IMR-90 (cell line): ENCODE data around the gene CHPT1. TPM values are rescaled to one million over a fixed set of nuclear protein-coding genes. Genes with fewer than 3 reads are reported as not detected.
"Not testable (repeated sequence)": the region's sequence is repeated elsewhere in the genome, so short reads cannot be mapped to it uniquely, and the experiment has no call there.

Source experiments
- ATAC-seq: fragments of 200-7000 bp; cut with Tn5 transposase; 2 replicates; pipeline ENCODE4 v1.9.1; 2020; ENCODE audit warnings: low read depth, mild to moderate bottlenecking, moderate library complexity
- BruUV-seq: library from RNA; stranded (reverse); fragments of 400-500 nt; replicated peaks from 2 replicates; lab custom pipeline; 2021; lab: Mats Ljungman, UMichigan
- CTCF ChIA-PET: fragments of 300-600 bp; formaldehyde crosslinking; extraction: SDS; loops from one replicate; lab custom pipeline; 2021; ENCODE audit warnings: antibody characterized with exemption; lab: Yijun Ruan, JAX
- POLR2A ChIA-PET: fragments of 300-600 bp; sonication (Branson Sonifier 250); formaldehyde crosslinking; loops from one replicate; lab custom pipeline; 2022; ENCODE audit warnings: antibody characterized with exemption; ENCODE audit not compliant: unreplicated experiment; lab: Charles Lee
- DNase-seq: peaks from one replicate; pipeline ENCODE4 v3.0.0; 2013
- H2AFZ ChIP-seq: replicated peaks from 2 replicates; pipeline ENCODE3; 2013; ENCODE audit warnings: low read length, mild to moderate bottlenecking; ENCODE audit not compliant: poor library complexity
- H2AK5ac ChIP-seq: 2 replicates; pipeline ENCODE4 v1.6.1; 2013; ENCODE audit warnings: low read depth, low read length, inconsistent platforms
- H2AK9ac ChIP-seq: replicated peaks from 2 replicates; pipeline ENCODE3; 2013; ENCODE audit warnings: mild to moderate bottlenecking, low read depth, low read length, moderate library complexity; ENCODE audit not compliant: poor library complexity
- H2BK120ac ChIP-seq: 2 replicates; pipeline ENCODE4 v1.6.1; 2013; ENCODE audit warnings: low read depth, low read length, inconsistent platforms
- H2BK15ac ChIP-seq: 3 replicates; pipeline ENCODE4 v1.6.1; 2013; ENCODE audit warnings: low read depth, low read length, inconsistent platforms
- H2BK20ac ChIP-seq: 2 replicates; pipeline ENCODE4 v1.6.1; 2013; ENCODE audit warnings: low read depth, mild to moderate bottlenecking, inconsistent platforms, low read length, moderate library complexity
- H2BK5ac ChIP-seq: 2 replicates; pipeline ENCODE4 v1.6.1; 2013; ENCODE audit warnings: mild to moderate bottlenecking, low read depth, low read length, inconsistent platforms; ENCODE audit not compliant: poor library complexity, severe bottlenecking
- H3K14ac ChIP-seq: replicated peaks from 2 replicates; pipeline ENCODE4 v1.6.1; 2013; ENCODE audit warnings: low read depth, low read length, inconsistent platforms
- H3K18ac ChIP-seq: 2 replicates; pipeline ENCODE4 v1.6.1; 2013; ENCODE audit warnings: low read depth, low read length, control low read depth
- H3K23ac ChIP-seq: 2 replicates; pipeline ENCODE4 v1.6.1; 2013; ENCODE audit warnings: low read depth, low read length, inconsistent platforms
- H3K27ac ChIP-seq: 2 replicates; pipeline ENCODE4 v1.5.1; 2013; ENCODE audit warnings: mild to moderate bottlenecking, control low read depth, low read length; ENCODE audit not compliant: insufficient read depth
- H3K27me3 ChIP-seq: 2 replicates; pipeline ENCODE4 v1.6.1; 2013; ENCODE audit warnings: low read length; ENCODE audit not compliant: control insufficient read depth, insufficient read depth
- H3K36me3 ChIP-seq: 2 replicates; pipeline ENCODE4 v1.6.1; 2013; ENCODE audit warnings: low read length, mixed read lengths; ENCODE audit not compliant: control insufficient read depth, insufficient read depth
- H3K4ac ChIP-seq: 2 replicates; pipeline ENCODE4 v1.6.1; 2013; ENCODE audit warnings: low read depth, low read length, inconsistent platforms
- H3K4me1 ChIP-seq: 2 replicates; pipeline ENCODE4 v1.6.1; 2013; ENCODE audit warnings: low read length, mixed read lengths; ENCODE audit not compliant: control insufficient read depth, insufficient read depth
- H3K4me2 ChIP-seq: 2 replicates; pipeline ENCODE4 v1.6.1; 2013; ENCODE audit warnings: low read depth, mild to moderate bottlenecking, control low read depth, low read length, moderate library complexity
- H3K4me3 ChIP-seq: 2 replicates; pipeline ENCODE4 v1.5.1; 2013; ENCODE audit warnings: low read depth, mild to moderate bottlenecking, control low read depth, low read length, moderate library complexity; ENCODE audit not compliant: insufficient read depth
- H3K56ac ChIP-seq: 2 replicates; pipeline ENCODE4 v1.6.1; 2013; ENCODE audit warnings: low read length, inconsistent platforms; ENCODE audit not compliant: insufficient read depth; ENCODE audit errors: extremely low read depth
- H3K79me1 ChIP-seq, 2 experiments: 2 replicates each; pipeline ENCODE4 v1.6.1; 2013; ENCODE audit warnings: low read length in 2 of 2, inconsistent platforms in 1 of 2, low read depth in 1 of 2
- H3K9ac ChIP-seq: 2 replicates; pipeline ENCODE4 v1.6.1; 2013; ENCODE audit warnings: low read depth, low read length, control low read depth
- H3K9me1 ChIP-seq: 2 replicates; pipeline ENCODE4 v1.6.1; 2013; ENCODE audit warnings: low read length, inconsistent platforms; ENCODE audit not compliant: insufficient read depth
- H3K9me3 ChIP-seq: 2 replicates; pipeline ENCODE4 v1.6.1; 2013; ENCODE audit warnings: low read length; ENCODE audit not compliant: control insufficient read depth, insufficient read depth
- H4K20me1 ChIP-seq: 2 replicates; pipeline ENCODE4 v1.6.1; 2013; ENCODE audit warnings: low read length, inconsistent platforms; ENCODE audit not compliant: insufficient read depth
- H4K5ac ChIP-seq: 2 replicates; pipeline ENCODE4 v1.6.1; 2013; ENCODE audit warnings: mild to moderate bottlenecking, low read depth, low read length, control low read depth
- H4K8ac ChIP-seq, 2 experiments: 2 replicates each; pipeline ENCODE4 v1.6.1; 2013; ENCODE audit warnings: low read depth in 2 of 2, low read length in 2 of 2, control low read depth in 1 of 2, inconsistent platforms in 1 of 2
- H4K91ac ChIP-seq: 2 replicates; pipeline ENCODE4 v1.6.1; 2013; ENCODE audit warnings: low read depth, low read length, inconsistent platforms; ENCODE audit not compliant: insufficient read depth
- BHLHE40 ChIP-seq: fragments of 150-350 bp; IDR thresholded peaks from 2 replicates; pipeline ENCODE4 v1.6.1; 2016; ENCODE audit warnings: mild to moderate bottlenecking, low read depth, low read length
- CEBPB ChIP-seq: IDR thresholded peaks from 2 replicates; pipeline ENCODE4 v1.6.1; 2012; ENCODE audit warnings: low read depth, low read length, improper control_type of control experiment
- CHD1 ChIP-seq: IDR thresholded peaks from 2 replicates; pipeline ENCODE4 v1.6.1; 2012; ENCODE audit warnings: low read depth, low read length, improper control_type of control experiment
- FOS ChIP-seq: fragments of 150-350 bp; IDR thresholded peaks from 2 replicates; pipeline ENCODE4 v1.6.1; 2016; ENCODE audit warnings: low read depth, low read length
- MAFK ChIP-seq: IDR thresholded peaks from 2 replicates; pipeline ENCODE4 v1.6.1; 2012; ENCODE audit warnings: low read depth, low read length, improper control_type of control experiment
- MXI1 ChIP-seq: IDR thresholded peaks from 2 replicates; pipeline ENCODE4 v1.6.1; 2012; ENCODE audit warnings: low read depth, mild to moderate bottlenecking, low read length, moderate library complexity, borderline replicate concordance
- NFE2L2 ChIP-seq: fragments of 150-350 bp; IDR thresholded peaks from 2 replicates; pipeline ENCODE4 v1.6.1; 2016; ENCODE audit warnings: low read depth, mild to moderate bottlenecking, low read length
- POLR2A ChIP-seq: IDR thresholded peaks from 2 replicates; pipeline ENCODE4 v1.6.1; 2012; ENCODE audit warnings: mild to moderate bottlenecking, low read depth, low read length
- RAD21 ChIP-seq: IDR thresholded peaks from 2 replicates; pipeline ENCODE4 v1.6.1; 2012; ENCODE audit warnings: low read length, improper control_type of control experiment
- RCOR1 ChIP-seq: IDR thresholded peaks from 2 replicates; pipeline ENCODE4 v1.6.1; 2012; ENCODE audit warnings: mild to moderate bottlenecking, low read length, improper control_type of control experiment; ENCODE audit not compliant: insufficient replicate concordance
- RFX5 ChIP-seq: IDR thresholded peaks from 2 replicates; pipeline ENCODE4 v1.8.0; 2012; ENCODE audit warnings: low read depth, mild to moderate bottlenecking, low read length, moderate library complexity
- SMC3 ChIP-seq: fragments of 150-350 bp; IDR thresholded peaks from 2 replicates; pipeline ENCODE4 v1.6.1; 2016; ENCODE audit warnings: low read depth, mild to moderate bottlenecking, antibody characterized with exemption, low read length, moderate library complexity
- WGBS, 2 experiments: methylation state at CpG; one replicate each; pipeline versions ENCODE4 v1.1.5 to v1.1.7; 2013; ENCODE audit warnings: missing lambda C conversion rate in 2 of 2; ENCODE audit not compliant: insufficient read length in 1 of 2; ENCODE audit errors: extremely low coverage in 2 of 2; 5-methylcytosine and 5-hydroxymethylcytosine counted together
- dilution Hi-C: fragments of 300-500 bp; cut with HindIII; formaldehyde crosslinking; loops from one replicate; pipeline ENCODE4 v1.14.3; 2018; ENCODE audit warnings: low sequenced_read_pairs; ENCODE audit not compliant: unreplicated experiment
- in situ Hi-C: fragments of 300-500 bp; cut with MboI; formaldehyde crosslinking; loops from 3 replicates; pipeline ENCODE4 v1.14.3; 2019; ENCODE audit warnings: low sequenced_read_pairs, inconsistent platforms, mixed read lengths
- intact Hi-C: fragments of 100-400 bp; cut with micrococcal nuclease; formaldehyde crosslinking; loops from 2 replicates; pipeline ENCODE4 v1.10.0; 2022
- polyA plus RNA-seq, 3 experiments: library from polyadenylated mRNA; depleted of rRNA; stranded (reverse); fragments of >200 nt; gene quantifications; 2 replicates each; pipeline ENCODE4 v1.2.3, GENCODE V29; 2012; ENCODE audit warnings: low replicate concordance in 1 of 3
- total RNA-seq: library from RNA; depleted of rRNA; stranded (reverse); fragments of >200 nt; gene quantifications from 2 replicates; pipeline ENCODE4 v1.2.3, GENCODE V29; 2012

Gene CHPT1
- total and polyA plus RNA-seq, 2 of the 4 experiments (the other 2 are of a cell fraction) = 8.1 to 11.7 TPM

DNA sequence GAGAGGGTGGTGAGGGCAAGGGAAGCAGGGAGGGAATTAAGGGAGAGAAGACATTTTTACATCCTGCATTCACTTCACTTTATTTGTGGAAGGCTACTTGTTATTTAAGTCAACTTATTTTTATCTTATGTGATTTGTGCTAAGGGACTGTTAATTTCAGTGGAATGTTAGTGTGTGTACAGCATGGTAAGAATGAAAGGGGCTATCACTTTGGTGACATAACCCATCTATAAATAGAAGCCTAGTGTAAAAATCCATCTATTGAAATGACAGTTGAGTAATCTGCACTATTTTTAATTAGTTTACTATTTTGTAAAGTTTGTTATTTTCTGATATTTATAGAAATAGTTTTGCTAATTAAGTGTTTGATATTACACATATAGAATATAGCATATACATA lies 16.8 kb upstream of the CHPT1 start:
- H4K20me1 ChIP-seq = no peaks in the 10 kb centered on the region
- H3K56ac ChIP-seq = no peak overlapping the region
- H3K23ac ChIP-seq = no peak overlapping the region
- dilution Hi-C loops = no loop called here
- H3K27me3 ChIP-seq = peaks cover 1% of the 10 kb centered on the region; the same call in 1 of the 2 replicates
- H3K4me3 ChIP-seq = no peak overlapping the region
- ChIA-PET POLR2A (no interaction called here), CTCF (no interaction called here)
- H4K5ac ChIP-seq = no peak overlapping the region
- no peak overlapping the region for H4K8ac ChIP-seq
- no peak overlapping the region for H2BK5ac ChIP-seq
- no peak overlapping the region for H3K18ac ChIP-seq
- H2AK9ac ChIP-seq = no peak overlapping the region
- no peak overlapping the region for H2BK20ac ChIP-seq
- H3K9me1 ChIP-seq = no peaks in the 10 kb centered on the region
- H3K4me2 ChIP-seq = no peak overlapping the region
- in situ Hi-C loops = no loop called here
- DNase-seq (no peak), ATAC-seq (no peak)
- H3K79me1 ChIP-seq = no peaks in the 10 kb centered on the region
- H3K36me3 ChIP-seq = no peaks in the 10 kb centered on the region
- no peak overlapping the region for H3K4ac ChIP-seq
- intact Hi-C loops = no loop called here
- BruUV-seq = no TSS peak
- TF ChIP-seq SMC3 (no peak), MAFK (no peak), CHD1 (no peak), RCOR1 (no peak), POLR2A (no peak), RFX5 (no peak), NFE2L2 (no peak), FOS (no peak), BHLHE40 (no peak), MXI1 (no peak), RAD21 (no peak), CEBPB (no peak)
- H2BK120ac ChIP-seq = no peak overlapping the region
- no peaks in the 10 kb centered on the region for H3K9me3 ChIP-seq
- H3K14ac ChIP-seq = no peak overlapping the region
- no peak overlapping the region for H4K91ac ChIP-seq
- no peaks in the 10 kb centered on the region for H3K4me1 ChIP-seq
- H3K9ac ChIP-seq = no peak overlapping the region
- no peak overlapping the region for H3K27ac ChIP-seq
- H2AFZ ChIP-seq = no peak overlapping the region
- H2AK5ac ChIP-seq = no peak overlapping the region
- H2BK15ac ChIP-seq = no peak overlapping the region

GRCh38 chr12:101681627-101682026 lies 15.8 kb upstream of the CHPT1 start:
- dilution Hi-C loops, H2AK5ac ChIP-seq, H4K20me1 ChIP-seq, H3K9ac ChIP-seq, H4K8ac ChIP-seq, ATAC-seq, DNase-seq, H3K79me1 ChIP-seq, H3K9me1 ChIP-seq, H2BK20ac ChIP-seq, H3K9me3 ChIP-seq, H3K4me1 ChIP-seq, H3K36me3 ChIP-seq, in situ Hi-C loops, H2BK120ac ChIP-seq, CTCF ChIA-PET, intact Hi-C loops, H3K27me3 ChIP-seq, BruUV-seq, H3K23ac ChIP-seq, H4K91ac ChIP-seq, H2AK9ac ChIP-seq, H3K4me3 ChIP-seq, H4K5ac ChIP-seq, H2AFZ ChIP-seq, H3K4me2 ChIP-seq, H3K56ac ChIP-seq, H3K18ac ChIP-seq, H2BK5ac ChIP-seq, POLR2A ChIA-PET, H3K27ac ChIP-seq, H3K14ac ChIP-seq, H3K4ac ChIP-seq, H2BK15ac ChIP-seq: not testable (repeated sequence)
- WGBS, 2 experiments = no CpG with 5 or more reads among the region's 6 CpGs
